GM21528 (cell line): Measurements from ENCODE around the gene ROBO4.

Experiments
- ATAC-seq: cut with Tn5 transposase; IDR thresholded peaks from one replicate; pipeline ENCODE4 v1.9.1; 2021; ENCODE audit warnings: mild to moderate bottlenecking, moderate library complexity; ENCODE audit not compliant: unreplicated experiment, low FRiP score

ROBO4 gene

GRCh38 chr11:124897674-124898262 lies at the start of gene ROBO4:
ROBO4 (minus strand) TSS chr11:124897865; CDS start chr11:124897795, 70 bp downstream.
- no peak for ATAC-seq

GRCh38 chr11:124946735-124947141 lies 49.1 kb upstream of the ROBO4 start:
- ATAC-seq: no peak

GRCh38 chr11:124945826-124946225 lies 48.2 kb upstream of the ROBO4 start:
- ATAC-seq: no peak

GRCh38 chr11:124944565-124944964 lies 46.9 kb upstream of the ROBO4 start:
- ATAC-seq: no peak

GRCh38 chr11:124943741-124944140 lies 46.1 kb upstream of the ROBO4 start:
- ATAC-seq: no peak

GRCh38 chr11:124943254-124943616 lies 45.6 kb upstream of the ROBO4 start:
- no peak for ATAC-seq

- ATAC-seq: no peak
Observed at GRCh38 chr11:124942466-124943253, 45.0 kb upstream of the ROBO4 start.

- ATAC-seq: no peak
Observed at GRCh38 chr11:124941703-124942102, 44.0 kb upstream of the ROBO4 start.

GRCh38 chr11:124938970-124939369 lies 41.3 kb upstream of the ROBO4 start:
- no peak for ATAC-seq

- no peak for ATAC-seq
Observed at GRCh38 chr11:124938206-124938765, 40.6 kb upstream of the ROBO4 start.

GRCh38 chr11:124937336-124937935 lies 39.8 kb upstream of the ROBO4 start:
- no peak for ATAC-seq

GRCh38 chr11:124935548-124936514 lies 38.2 kb upstream of the ROBO4 start, which contains the start of gene HEPACAM:
HEPACAM (minus strand) TSS chr11:124936047; CDS start chr11:124936006, 41 bp downstream.
- ATAC-seq: no peak

GRCh38 chr11:124934862-124935547 lies 37.3 kb upstream of the ROBO4 start:
- no peak for ATAC-seq

GRCh38 chr11:124930799-124931198 lies 33.1 kb upstream of the ROBO4 start:
- no peak for ATAC-seq

GRCh38 chr11:124928942-124929665 lies 31.4 kb upstream of the ROBO4 start:
- ATAC-seq: no peak

- ATAC-seq: no peak
Observed at GRCh38 chr11:124923296-124923695, 25.6 kb upstream of the ROBO4 start.

- ATAC-seq: no peak
Observed at GRCh38 chr11:124922831-124923230, 25.2 kb upstream of the ROBO4 start.

GRCh38 chr11:124920870-124921609 lies 23.4 kb upstream of the ROBO4 start:
- no peak for ATAC-seq
